GM12801 (cell line): ENCODE results near the gene GGACT.

Experiments used
- CTCF ChIP-seq: IDR thresholded peaks from one replicate; pipeline ENCODE4 v1.5.1; 2011; ENCODE audit warnings: control low read depth; ENCODE audit not compliant: insufficient read length; ENCODE audit errors: extremely low read depth

Gene GGACT

GRCh38 chr13:100540621-100541020 lies 48.0 kb downstream of the GGACT start:
- no peak for TF ChIP-seq CTCF

DNA sequence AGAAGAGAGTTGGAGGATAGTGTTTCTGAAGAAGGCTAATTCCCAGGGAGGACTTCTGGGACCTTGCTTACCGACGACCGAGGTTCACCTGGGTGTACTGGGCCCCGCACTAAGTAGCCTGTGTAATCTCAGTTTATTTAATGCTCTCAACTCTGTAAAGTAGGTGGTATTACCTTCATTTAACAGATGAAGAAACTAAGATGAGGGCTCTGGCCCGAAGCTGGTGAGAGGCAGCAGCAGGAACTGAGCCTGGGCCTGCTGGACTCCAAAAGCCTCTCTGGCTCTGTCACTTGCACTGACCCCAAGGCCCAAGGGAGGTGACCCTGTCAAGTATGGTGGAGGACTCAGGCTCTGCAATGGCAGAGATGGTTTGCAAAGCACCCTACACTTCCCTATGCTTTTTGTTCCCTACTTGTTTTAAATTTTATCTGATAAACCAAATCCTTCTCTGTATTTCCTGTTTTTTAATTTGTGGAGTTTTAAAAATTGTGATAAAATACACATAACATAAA lies 50.6 kb downstream of the GGACT start:
- no peak for TF ChIP-seq CTCF

- TF ChIP-seq CTCF = no peak
Observed at GRCh38 chr13:100537486-100537885, 51.1 kb downstream of the GGACT start.

- TF ChIP-seq CTCF = no peak
Observed at GRCh38 chr13:100536643-100537180, 51.9 kb downstream of the GGACT start.

DNA sequence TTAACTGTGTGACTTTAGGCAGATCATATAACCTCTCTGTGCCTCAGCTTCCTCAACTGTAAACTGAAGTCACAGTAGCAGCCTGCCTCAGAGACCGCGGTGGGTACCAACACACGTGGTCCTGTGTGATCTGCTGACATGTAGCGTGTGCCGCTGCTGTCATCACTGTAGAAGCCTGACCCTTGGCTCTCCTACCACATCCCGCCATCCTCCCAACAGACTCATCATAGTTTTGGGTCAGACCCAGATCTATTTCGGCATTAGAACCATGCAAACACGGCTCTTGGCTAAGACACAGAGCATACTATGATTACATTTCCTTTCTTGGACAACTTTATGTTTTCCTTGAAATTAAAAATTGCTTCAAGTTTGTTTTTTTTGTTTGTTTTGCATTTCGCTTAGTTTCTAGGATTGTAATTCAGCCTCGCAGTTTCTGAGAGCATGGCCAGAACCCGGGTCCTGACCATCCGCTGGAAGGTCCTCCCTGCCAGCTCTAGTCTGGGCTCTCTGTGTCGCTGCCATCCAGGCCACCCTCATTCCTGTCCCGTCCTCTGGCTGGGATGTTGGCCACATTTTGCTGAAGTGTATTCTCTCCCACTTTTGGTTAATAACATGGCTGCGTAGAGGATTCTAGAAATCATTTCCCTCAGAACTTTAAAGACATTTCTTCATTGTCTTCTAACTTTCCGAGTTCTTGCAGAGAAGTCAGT lies 53.0 kb downstream of the GGACT start:
- no peak for TF ChIP-seq CTCF

DNA sequence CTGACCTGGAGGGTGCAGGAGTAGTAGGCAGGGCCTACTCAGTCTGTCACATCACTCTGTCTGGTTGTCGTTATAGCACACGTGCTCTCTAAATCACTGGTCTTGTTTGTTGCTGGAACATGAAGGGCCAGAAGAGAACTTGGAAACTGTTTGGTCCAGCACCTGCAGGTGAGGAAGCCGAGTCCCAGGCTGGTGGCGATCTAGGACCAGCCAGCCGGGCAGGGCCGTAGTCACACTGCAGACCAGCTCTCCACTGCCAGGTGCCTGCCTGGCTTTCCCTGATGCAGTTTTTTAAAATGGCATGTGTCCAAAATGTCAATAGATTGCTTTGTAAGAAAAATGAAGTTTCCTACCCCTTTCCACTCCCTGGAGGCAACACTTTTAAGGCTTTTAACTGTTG lies 53.7 kb downstream of the GGACT start:
- no peak for TF ChIP-seq CTCF

- no peak for TF ChIP-seq CTCF
Observed at GRCh38 chr13:100534147-100534843, 54.3 kb downstream of the GGACT start.
